Measurements from ENCODE around the gene LHX2. TPM values are rescaled to one million over a fixed set of nuclear protein-coding genes. Genes with fewer than 3 reads are reported as not detected.
"Not testable (repeated sequence)": the region's sequence is repeated elsewhere in the genome, so short reads cannot be mapped to it uniquely, and the experiment has no call there.

LHX2 gene
- 0.95 TPM for polyA plus RNA-seq (2013, experiment 1 of 2)
- 0.89 TPM for polyA plus RNA-seq (2013, experiment 2 of 2)

DNA sequence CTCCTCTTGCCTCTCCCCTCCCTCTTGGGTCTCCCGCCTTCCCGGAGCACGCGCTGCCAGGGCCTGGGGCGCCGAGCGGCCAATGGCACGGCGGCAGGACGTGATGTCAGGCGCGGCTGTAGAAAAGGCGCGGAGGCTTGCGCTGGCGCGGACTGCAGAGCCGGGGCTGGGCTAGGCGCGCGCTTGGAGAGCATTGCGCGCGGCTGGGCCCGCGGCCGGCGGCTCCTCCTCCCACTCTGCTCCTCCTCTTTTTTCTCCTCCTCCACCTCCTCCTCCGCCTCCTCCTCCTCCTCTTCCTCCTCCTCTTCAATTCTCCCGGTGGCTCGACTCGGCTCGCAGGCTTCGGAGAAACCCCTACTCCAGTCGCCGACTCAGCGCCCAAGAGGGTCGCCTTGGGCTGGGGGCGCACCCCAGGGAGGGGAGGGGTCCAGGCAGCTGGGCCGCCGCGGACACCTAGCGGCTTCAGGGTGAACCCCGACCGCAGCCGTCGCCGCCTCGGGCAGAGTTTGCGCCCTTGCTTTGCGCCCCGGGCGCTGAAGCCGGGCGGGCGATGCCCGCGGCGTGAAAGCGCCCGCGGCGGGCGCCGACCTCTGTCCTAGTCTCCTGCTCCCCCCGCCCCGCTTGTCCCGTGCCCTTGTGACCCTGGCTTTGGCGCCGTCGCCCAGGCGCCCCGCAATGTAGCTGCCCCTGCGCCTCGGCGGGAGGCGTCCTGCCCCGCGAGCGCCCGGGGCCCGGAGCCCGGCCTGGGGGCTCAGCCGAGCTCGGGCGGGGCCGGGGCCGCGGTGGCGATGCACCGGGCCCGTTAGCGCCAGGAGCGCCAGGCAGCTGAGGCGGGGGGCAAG lies at the start of gene LHX2:
LHX2 (plus strand) TSS at position 309 of the 842 bp plus-strand sequence. CDS start 581 bp downstream, outside the sequence.
- Histone ChIP-seq H3K4me1 (ENCODE audit: insufficient read depth, low read length) (peaks cover 20% of the 10 kb centered on the region; the same call in 1 of the 2 replicates), H3K27me3 (ENCODE audit: insufficient read depth, low read length) (peaks cover 99% of the 10 kb centered on the region), H3K27ac (ENCODE audit: low read depth, low read length) (no peak within 1 kb of the TSS), H3K4me3 (ENCODE audit: low read length) (peak within 1 kb of the TSS; percentile 40), H3K9ac (ENCODE audit: low read depth, low read length) (no peak within 1 kb of the TSS), H3K9me3 (ENCODE audit: insufficient read depth, low read depth, low read length) (no peaks in the 10 kb centered on the region), H3K36me3 (ENCODE audit: insufficient read depth, low read length) (no peaks in the 10 kb centered on the region)
- under 1% methylated on average over 95 of the region's 95 CpGs for WGBS

GRCh38 chr9:123964761-123965160 lies 46.8 kb upstream of the LHX2 start:
- no peaks in the 10 kb centered on the region for H3K9me3 ChIP-seq (ENCODE audit: insufficient read depth, low read depth, low read length)
- no peaks in the 10 kb centered on the region; the same call in 1 of the 2 replicates for H3K4me1 ChIP-seq (ENCODE audit: insufficient read depth, low read length)
- 93% methylated on average over 12 of the region's 12 CpGs for WGBS
- H3K27ac ChIP-seq (ENCODE audit: low read depth, low read length), result no peak overlapping the region
- no peak overlapping the region for H3K4me3 ChIP-seq (ENCODE audit: low read length)
- H3K36me3 ChIP-seq (ENCODE audit: insufficient read depth, low read length), result no peaks in the 10 kb centered on the region
- H3K27me3 ChIP-seq (ENCODE audit: insufficient read depth, low read length), result no peaks in the 10 kb centered on the region
- H3K9ac ChIP-seq (ENCODE audit: low read depth, low read length), result no peak overlapping the region

GRCh38 chr9:123965801-123966686 lies 45.5 kb upstream of the LHX2 start:
- H3K4me1 ChIP-seq (ENCODE audit: insufficient read depth, low read length), result no peaks in the 10 kb centered on the region; the same call in 1 of the 2 replicates
- 87% methylated on average over 8 of the region's 8 CpGs for WGBS
- H3K27me3 ChIP-seq (ENCODE audit: insufficient read depth, low read length), result peaks cover 3% of the 10 kb centered on the region; the same call in 1 of the 2 replicates
- no peaks in the 10 kb centered on the region for H3K36me3 ChIP-seq (ENCODE audit: insufficient read depth, low read length)
- H3K27ac ChIP-seq (ENCODE audit: low read depth, low read length), result no peak overlapping the region
- no peak overlapping the region for H3K9ac ChIP-seq (ENCODE audit: low read depth, low read length)
- H3K4me3 ChIP-seq (ENCODE audit: low read length), result no peak overlapping the region
- H3K9me3 ChIP-seq (ENCODE audit: insufficient read depth, low read depth, low read length), result no peaks in the 10 kb centered on the region

GRCh38 chr9:123967323-123967722 lies 44.2 kb upstream of the LHX2 start:
- 0 out of 2 replicates have a peak, but pooled peaks cover 5% of the 10 kb centered on the region for H3K9me3 ChIP-seq (ENCODE audit: insufficient read depth, low read depth, low read length)
- no peaks in the 10 kb centered on the region for H3K36me3 ChIP-seq (ENCODE audit: insufficient read depth, low read length)
- H3K9ac ChIP-seq (ENCODE audit: low read depth, low read length), result no peak overlapping the region
- no peaks in the 10 kb centered on the region; the same call in 1 of the 2 replicates for H3K4me1 ChIP-seq (ENCODE audit: insufficient read depth, low read length)
- H3K27me3 ChIP-seq (ENCODE audit: insufficient read depth, low read length), result peaks cover 3% of the 10 kb centered on the region; the same call in 1 of the 2 replicates
- no peak overlapping the region for H3K27ac ChIP-seq (ENCODE audit: low read depth, low read length)
- no peak overlapping the region for H3K4me3 ChIP-seq (ENCODE audit: low read length)

DNA sequence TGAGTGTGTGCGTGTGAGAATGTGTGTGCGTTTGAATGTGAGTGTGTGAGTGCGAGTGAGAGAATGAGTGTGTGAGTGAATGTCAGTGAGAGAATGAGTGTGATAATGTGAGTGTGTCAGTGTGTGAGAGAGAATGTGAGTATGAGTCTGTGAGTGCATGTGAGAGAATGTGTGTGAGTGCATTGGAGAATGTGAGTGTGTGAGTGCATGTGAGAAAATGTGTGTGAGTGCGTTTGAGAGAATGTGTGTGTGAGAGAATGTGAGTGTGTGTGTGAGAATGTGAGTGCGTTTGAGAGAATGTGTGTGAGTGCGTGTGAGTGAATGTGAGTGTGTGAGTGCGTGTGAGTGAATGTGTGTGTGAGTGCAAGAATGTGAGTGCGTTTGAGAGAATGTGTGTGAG lies 39.0 kb upstream of the LHX2 start:
- Histone ChIP-seq H3K9ac (ENCODE audit: low read depth, low read length) (no peak overlapping the region), H3K9me3 (ENCODE audit: insufficient read depth, low read depth, low read length) (0 out of 2 replicates have a peak, but pooled peaks cover 10% of the 10 kb centered on the region), H3K36me3 (ENCODE audit: insufficient read depth, low read length) (no peaks in the 10 kb centered on the region), H3K4me1 (ENCODE audit: insufficient read depth, low read length) (no peaks in the 10 kb centered on the region), H3K4me3 (ENCODE audit: low read length) (no peak overlapping the region), H3K27me3 (ENCODE audit: insufficient read depth, low read length) (peaks cover 3% of the 10 kb centered on the region; the same call in 1 of the 2 replicates), H3K27ac (ENCODE audit: low read depth, low read length) (no peak overlapping the region)
- WGBS, result 93% methylated on average over 8 of the region's 8 CpGs

DNA sequence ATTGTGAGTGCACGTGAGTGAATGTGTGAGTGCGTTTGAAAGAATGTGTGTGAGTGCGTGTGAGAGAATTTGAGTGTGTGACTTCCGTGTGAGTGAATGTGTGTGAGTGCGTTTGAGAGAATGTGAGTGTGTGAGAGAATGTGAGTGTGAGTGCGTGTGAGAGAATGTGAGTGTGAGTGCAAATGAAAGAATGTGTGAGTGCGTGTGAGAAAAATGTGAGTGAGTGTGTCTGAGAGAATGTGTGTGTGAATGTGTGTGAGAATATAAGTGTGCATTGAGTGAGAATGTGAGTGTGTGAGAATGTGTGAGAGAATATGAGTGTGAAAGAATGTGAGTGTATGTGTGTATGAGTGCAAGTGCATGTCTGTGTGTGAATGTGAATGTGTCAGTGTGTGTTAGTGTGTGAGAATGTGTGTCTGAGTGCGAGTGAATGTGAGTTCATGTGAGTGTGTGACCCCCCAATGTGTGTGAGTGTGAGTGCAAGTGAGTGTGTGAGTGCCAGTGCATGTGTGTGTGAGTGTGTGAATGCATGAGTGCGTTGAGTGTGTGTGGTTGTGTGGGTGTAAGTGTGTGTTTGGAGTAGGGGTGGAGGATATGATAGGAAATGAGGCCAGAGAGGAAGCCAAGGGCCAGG lies 37.9 kb upstream of the LHX2 start:
- H3K9me3 ChIP-seq (ENCODE audit: insufficient read depth, low read depth, low read length), result 0 out of 2 replicates have a peak, but pooled peaks cover 10% of the 10 kb centered on the region
- H3K27ac ChIP-seq (ENCODE audit: low read depth, low read length), result no peak overlapping the region
- H3K4me1 ChIP-seq (ENCODE audit: insufficient read depth, low read length), result no peaks in the 10 kb centered on the region
- H3K36me3 ChIP-seq (ENCODE audit: insufficient read depth, low read length), result no peaks in the 10 kb centered on the region
- H3K27me3 ChIP-seq (ENCODE audit: insufficient read depth, low read length), result peaks cover 3% of the 10 kb centered on the region; the same call in 1 of the 2 replicates
- WGBS, result 92% methylated on average over 9 of the region's 9 CpGs
- H3K4me3 ChIP-seq (ENCODE audit: low read length), result no peak overlapping the region
- no peak overlapping the region for H3K9ac ChIP-seq (ENCODE audit: low read depth, low read length)

DNA sequence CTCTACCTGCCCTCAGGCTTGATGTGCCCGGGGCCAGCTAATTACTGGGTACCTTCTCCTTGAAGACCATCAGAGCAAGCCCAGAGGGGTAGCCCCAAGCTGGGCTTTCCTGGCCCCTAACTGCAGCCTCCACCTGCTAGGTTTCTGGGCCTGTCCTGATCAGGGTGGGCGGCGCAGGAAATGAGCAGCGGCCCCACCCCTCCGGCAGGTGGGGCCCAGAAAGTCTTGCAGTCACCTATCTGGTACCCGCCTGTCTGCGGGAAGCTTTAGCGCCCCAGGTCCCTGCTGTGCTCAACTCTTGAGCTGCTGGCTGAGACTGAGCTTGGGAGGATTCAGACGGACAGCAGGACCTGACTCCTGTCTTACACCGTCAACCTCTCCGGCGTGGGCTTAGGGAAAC lies 37.1 kb upstream of the LHX2 start:
- Histone ChIP-seq H3K9me3 (ENCODE audit: insufficient read depth, low read depth, low read length) (0 out of 2 replicates have a peak, but pooled peaks cover 10% of the 10 kb centered on the region), H3K27ac (ENCODE audit: low read depth, low read length) (no peak overlapping the region), H3K27me3 (ENCODE audit: insufficient read depth, low read length) (peaks cover 9% of the 10 kb centered on the region), H3K36me3 (ENCODE audit: insufficient read depth, low read length) (no peaks in the 10 kb centered on the region), H3K4me1 (ENCODE audit: insufficient read depth, low read length) (no peaks in the 10 kb centered on the region), H3K4me3 (ENCODE audit: low read length) (no peak overlapping the region), H3K9ac (ENCODE audit: low read depth, low read length) (no peak overlapping the region)
- WGBS, result 80% methylated on average over 12 of the region's 12 CpGs

DNA sequence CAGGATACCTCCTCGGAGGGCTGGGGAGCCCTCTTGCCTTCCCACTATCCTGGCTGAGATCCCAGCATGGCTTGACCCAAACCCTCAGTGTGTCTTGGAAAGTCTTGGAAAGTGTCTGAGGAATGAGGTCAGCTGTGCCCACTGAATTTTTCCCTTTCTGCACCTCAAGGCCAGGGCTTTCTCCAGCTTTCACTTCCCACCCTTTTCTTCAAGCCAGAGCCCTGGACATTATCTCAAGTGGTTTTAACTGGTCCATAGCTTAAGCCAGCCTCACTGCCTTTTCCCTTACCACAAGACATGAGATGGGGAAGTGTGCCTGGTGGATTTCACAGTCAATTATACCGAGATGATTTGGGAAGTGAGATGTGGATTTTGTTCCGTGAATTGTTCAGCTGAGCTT lies 35.7 kb upstream of the LHX2 start:
- Histone ChIP-seq H3K9ac (ENCODE audit: low read depth, low read length) (no peak overlapping the region), H3K27me3 (ENCODE audit: insufficient read depth, low read length) (peaks cover 20% of the 10 kb centered on the region), H3K4me3 (ENCODE audit: low read length) (no peak overlapping the region), H3K27ac (ENCODE audit: low read depth, low read length) (no peak overlapping the region), H3K9me3 (ENCODE audit: insufficient read depth, low read depth, low read length) (0 out of 2 replicates have a peak, but pooled peaks cover 10% of the 10 kb centered on the region), H3K4me1 (ENCODE audit: insufficient read depth, low read length) (no peaks in the 10 kb centered on the region), H3K36me3 (ENCODE audit: insufficient read depth, low read length) (no peaks in the 10 kb centered on the region)
- WGBS, result 93% methylated on average over 3 of the region's 3 CpGs

- not testable (repeated sequence) for H3K9ac ChIP-seq (ENCODE audit: low read depth, low read length); H3K27ac ChIP-seq (ENCODE audit: low read depth, low read length); H3K4me3 ChIP-seq (ENCODE audit: low read length); H3K4me1 ChIP-seq (ENCODE audit: insufficient read depth, low read length); H3K36me3 ChIP-seq (ENCODE audit: insufficient read depth, low read length)
- WGBS, result 60% methylated on average over 1 of the region's 9 CpGs
- peaks cover 27% of the 10 kb centered on the region for H3K27me3 ChIP-seq (ENCODE audit: insufficient read depth, low read length)
- 0 out of 2 replicates have a peak, but pooled peaks cover 10% of the 10 kb centered on the region for H3K9me3 ChIP-seq (ENCODE audit: insufficient read depth, low read depth, low read length)
Observed at GRCh38 chr9:123976579-123976978, 35.0 kb upstream of the LHX2 start.

- Histone ChIP-seq H3K4me1 (ENCODE audit: insufficient read depth, low read length) (no peaks in the 10 kb centered on the region), H3K36me3 (ENCODE audit: insufficient read depth, low read length) (no peaks in the 10 kb centered on the region), H3K9me3 (ENCODE audit: insufficient read depth, low read depth, low read length) (no peaks in the 10 kb centered on the region), H3K4me3 (ENCODE audit: low read length) (no peak overlapping the region), H3K27ac (ENCODE audit: low read depth, low read length) (no peak overlapping the region), H3K27me3 (ENCODE audit: insufficient read depth, low read length) (peaks cover 41% of the 10 kb centered on the region), H3K9ac (ENCODE audit: low read depth, low read length) (no peak overlapping the region)
- 96% methylated on average over 4 of the region's 5 CpGs for WGBS
Observed at GRCh38 chr9:123978981-123979380, 32.6 kb upstream of the LHX2 start.

All from HUES64 (cell line).